Measurements from ENCODE around the gene CDH9.

DNA sequence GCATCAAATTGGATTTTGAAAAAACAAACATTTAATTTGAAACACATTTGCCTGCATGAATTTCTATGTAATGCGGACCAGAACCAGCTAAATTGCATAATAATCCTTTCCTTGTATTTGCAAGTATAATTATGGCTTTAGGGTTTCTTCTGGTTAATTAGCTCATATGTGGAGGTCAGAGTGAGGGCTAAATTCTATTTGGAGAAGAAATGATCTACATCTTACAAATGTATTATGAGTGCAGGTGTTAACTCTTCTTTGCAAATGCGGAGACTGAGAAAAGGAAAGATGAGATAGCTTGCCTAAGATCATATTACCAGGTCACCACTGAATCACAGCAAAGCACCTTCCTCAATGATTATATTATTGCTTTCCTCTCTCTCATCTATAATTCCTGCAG is 194.7 kb downstream of the CDH9 start:
- TF ChIP-seq, protein P1, sequence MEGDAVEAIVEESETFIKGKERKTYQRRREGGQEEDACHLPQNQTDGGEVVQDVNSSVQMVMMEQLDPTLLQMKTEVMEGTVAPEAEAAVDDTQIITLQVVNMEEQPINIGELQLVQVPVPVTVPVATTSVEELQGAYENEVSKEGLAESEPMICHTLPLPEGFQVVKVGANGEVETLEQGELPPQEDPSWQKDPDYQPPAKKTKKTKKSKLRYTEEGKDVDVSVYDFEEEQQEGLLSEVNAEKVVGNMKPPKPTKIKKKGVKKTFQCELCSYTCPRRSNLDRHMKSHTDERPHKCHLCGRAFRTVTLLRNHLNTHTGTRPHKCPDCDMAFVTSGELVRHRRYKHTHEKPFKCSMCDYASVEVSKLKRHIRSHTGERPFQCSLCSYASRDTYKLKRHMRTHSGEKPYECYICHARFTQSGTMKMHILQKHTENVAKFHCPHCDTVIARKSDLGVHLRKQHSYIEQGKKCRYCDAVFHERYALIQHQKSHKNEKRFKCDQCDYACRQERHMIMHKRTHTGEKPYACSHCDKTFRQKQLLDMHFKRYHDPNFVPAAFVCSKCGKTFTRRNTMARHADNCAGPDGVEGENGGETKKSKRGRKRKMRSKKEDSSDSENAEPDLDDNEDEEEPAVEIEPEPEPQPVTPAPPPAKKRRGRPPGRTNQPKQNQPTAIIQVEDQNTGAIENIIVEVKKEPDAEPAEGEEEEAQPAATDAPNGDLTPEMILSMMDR (IDR thresholded peaks at IDR 0.05; ENCODE audit: insufficient read depth, low read length), result no peak
- TF ChIP-seq POLR2AphosphoS5 (IDR thresholded peaks at IDR 0.05; ENCODE audit: low read depth), result no peak
